Loucy (cell line): ENCODE data around the gene SYNE4.

ENCODE experiments used
- CTCF ChIP-seq: fragments of 200-600 bp; sonication (generic); conservative IDR thresholded peaks from 2 replicates; pipeline ENCODE4 v1.5.1; 2014; ENCODE audit warnings: mild to moderate bottlenecking, antibody characterized with exemption, low read length
- EZH2phosphoT487 ChIP-seq: fragments of 200-600 bp; IDR thresholded peaks from 2 replicates; pipeline ENCODE4 v1.6.1; 2018; ENCODE audit warnings: antibody characterized with exemption, mild to moderate bottlenecking, moderate library complexity, borderline replicate concordance

DNA sequence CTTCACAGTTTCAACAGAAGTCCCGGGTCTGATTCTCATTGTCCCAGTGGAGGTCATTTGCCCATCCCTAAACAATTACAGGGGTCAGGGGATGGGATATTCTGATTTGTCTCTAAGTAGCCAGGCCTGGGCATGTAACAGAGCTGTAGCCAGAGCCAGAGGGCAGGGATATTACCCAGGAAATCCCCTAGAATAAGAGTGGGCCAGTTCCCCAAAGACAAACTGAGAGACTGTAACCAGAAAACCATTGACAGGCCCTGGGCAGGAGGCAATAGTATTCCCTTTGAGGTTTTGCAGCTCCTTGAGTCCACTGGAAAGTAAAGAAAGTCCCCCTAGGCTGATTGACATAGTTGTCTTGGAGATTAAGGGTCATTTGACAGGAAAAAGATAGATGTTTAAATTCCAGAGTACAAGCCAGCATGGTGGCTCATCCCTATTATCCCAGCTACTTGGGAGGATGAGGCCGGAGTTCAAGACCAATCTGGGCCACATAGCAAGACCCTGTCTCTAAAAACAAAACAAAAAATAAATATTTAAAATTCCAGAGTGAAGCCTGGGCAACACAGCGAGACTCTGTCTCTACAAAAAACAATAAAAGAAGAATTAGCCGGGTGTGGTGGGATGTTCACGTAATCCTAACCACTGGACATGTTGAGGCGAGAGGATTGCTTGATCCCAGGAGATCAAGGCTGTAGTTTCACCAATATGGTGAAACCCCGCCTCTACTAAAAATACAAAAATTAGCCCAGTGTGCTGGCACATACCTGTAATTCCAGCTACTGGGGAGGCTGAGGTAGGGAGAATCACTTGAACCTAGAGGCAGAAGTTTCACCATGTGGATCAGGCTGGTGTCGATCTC is 15.5 kb downstream of the SYNE4 start:
- TF ChIP-seq CTCF (no peak), EZH2phosphoT487 (no peak)
